ENCODE measurements around the gene FAM20C.

GRCh38 chr7:190196-190595 is 2.2 kb upstream of the FAM20C start:
- TF ChIP-seq CTCF (conservative IDR thresholded peaks at IDR 0.05; ENCODE audit: low read depth, low read length) (no peak), EZH2 (IDR thresholded peaks at IDR 0.05; ENCODE audit: borderline replicate concordance, low read depth, low read length, poor library complexity, severe bottlenecking) (no peak)

Data from A673 (cell line).